Adrenal gland (tissue), 5 donors: Measurements from ENCODE around the gene STARD8.

Experiments
- CTCF ChIP-seq, 6 experiments: fragments of 450-650 bp in 4 of 6; fragments of 200-600 bp in 2 of 6; sonication (generic) in 1 of 6; IDR thresholded peaks; 1 replicate in 5 of 6; 2 replicates in 1 of 6; pipeline versions ENCODE4 v1.5.1 to v1.8.0; 2016 to 2021; ENCODE audit warnings: antibody characterized with exemption in 6 of 6, mild to moderate bottlenecking in 2 of 6, moderate library complexity in 1 of 6
- POLR2A ChIP-seq, 2 donors: fragments of 450-650 bp; IDR thresholded peaks; one replicate each; pipeline ENCODE4 v1.6.1; 2017; ENCODE audit warnings: antibody characterized with exemption in 2 of 2, mild to moderate bottlenecking in 2 of 2, moderate library complexity in 1 of 2
- donor health status: DM: no; HTN: no; CAD: no.

GRCh38 chrX:68698942-68699341 is 51.5 kb downstream of the STARD8 start:
- no peak for TF ChIP-seq CTCF (IDR thresholded peaks at IDR 0.05)
- no peak for TF ChIP-seq POLR2A (IDR thresholded peaks at IDR 0.05)
